GM04504 (cell line): Measurements from ENCODE around the gene CACNA1S.

Experiments used
- DNase-seq: peaks from one replicate; pipeline ENCODE4 v3.0.0-alpha.2; 2012; ENCODE audit warnings: low read depth

The CACNA1S gene

DNA sequence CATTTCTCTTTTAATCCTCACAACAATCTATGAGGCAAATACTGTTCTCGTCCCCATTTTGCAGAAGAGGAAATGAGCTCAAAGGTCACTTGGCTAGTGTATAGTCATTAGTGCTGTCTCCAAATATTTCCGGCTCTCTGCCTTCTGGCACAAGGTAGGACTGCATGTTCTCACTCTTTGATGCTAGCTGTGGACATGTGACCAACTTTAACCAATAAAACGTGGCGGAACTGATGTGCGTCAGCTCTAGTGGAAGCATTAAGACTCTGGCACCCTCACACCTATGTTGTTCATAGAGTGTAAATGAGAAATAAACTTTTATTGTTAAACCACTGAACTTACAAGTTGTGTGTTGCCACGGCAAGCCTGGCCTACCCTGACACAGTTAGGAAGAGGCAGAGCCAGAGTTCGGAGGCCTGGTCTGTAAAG, 83.8 kb downstream of the CACNA1S start:
- DNase-seq: no peak

DNA sequence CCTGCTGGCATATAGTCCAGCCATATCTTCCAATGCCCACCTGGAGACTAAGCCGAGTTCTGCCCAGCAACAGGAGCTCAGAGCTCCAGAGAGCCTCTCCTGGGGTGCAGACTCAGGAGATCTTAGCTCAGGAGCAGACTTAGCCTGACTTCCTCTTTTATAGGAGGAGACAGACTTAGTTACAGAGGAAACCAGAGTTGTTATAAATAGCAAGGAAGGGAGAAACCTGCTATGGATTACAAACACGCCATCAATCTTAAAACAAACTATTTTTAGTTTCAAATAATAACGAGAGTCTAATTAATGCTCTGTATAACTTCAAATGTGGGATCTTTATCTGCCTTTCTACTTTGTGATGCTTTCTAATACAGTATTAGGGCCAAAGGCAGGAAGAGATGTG, 85.4 kb downstream of the CACNA1S start:
- DNase-seq: no peak

DNA sequence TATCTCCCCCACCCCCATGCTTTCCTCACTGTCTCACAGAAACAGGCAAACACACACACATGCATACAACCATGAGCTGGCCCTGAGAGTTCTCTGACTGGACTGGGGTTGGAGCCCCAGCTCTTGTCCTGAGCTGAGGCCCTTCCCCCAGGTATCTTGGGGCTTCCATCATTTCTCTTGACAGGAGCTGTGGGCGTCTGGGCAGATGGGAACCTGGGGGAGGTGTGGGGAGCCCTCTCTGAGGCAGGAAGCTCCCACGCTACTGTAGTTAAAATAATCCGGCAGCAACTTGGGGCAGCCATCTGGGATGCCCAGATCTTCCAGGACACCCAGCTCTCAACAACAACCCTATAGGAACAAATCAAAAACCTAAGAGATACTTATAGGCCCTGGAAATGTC, 86.0 kb downstream of the CACNA1S start:
- DNase-seq: no peak

DNA sequence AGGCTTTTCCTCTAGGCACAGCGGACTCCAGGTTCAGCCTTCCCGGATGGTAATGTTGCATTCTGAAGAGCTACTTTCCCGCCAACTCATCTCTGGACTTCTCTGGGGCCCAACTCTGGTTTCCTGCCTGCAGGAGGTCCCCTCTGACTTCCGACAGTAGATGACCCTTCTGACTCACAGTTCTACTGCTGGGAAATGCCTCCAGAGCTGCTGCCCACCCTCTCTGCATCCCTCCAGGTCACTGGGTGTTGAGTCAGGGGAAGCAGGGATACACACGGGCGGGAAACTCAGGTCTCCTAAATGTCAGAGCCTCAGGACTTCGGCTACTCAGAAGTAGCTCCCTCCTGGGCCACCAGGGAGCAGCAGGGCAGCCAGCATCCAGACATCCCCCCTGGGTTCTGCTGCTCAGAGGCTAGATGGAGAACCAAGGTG, 86.6 kb downstream of the CACNA1S start:
- no peak for DNase-seq

DNA sequence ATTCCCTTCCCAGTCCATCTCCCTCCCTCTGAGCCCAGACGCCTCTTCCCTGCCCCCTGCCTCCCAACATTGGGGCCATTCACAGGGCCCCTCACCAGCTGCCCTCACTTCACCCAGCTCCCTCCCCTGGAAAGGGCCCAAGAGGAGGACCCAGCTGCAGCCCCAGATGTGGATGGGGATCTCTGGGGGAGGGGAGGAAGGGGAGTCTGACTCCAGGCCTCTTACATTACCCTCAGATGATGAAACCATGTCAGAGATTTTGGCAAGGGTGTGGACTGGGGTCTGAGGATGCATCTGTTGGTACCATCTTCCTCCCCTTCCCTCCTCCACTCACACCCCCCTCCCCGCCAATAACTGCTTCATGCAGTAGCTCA, 87.6 kb downstream of the CACNA1S start:
- no peak for DNase-seq

DNA sequence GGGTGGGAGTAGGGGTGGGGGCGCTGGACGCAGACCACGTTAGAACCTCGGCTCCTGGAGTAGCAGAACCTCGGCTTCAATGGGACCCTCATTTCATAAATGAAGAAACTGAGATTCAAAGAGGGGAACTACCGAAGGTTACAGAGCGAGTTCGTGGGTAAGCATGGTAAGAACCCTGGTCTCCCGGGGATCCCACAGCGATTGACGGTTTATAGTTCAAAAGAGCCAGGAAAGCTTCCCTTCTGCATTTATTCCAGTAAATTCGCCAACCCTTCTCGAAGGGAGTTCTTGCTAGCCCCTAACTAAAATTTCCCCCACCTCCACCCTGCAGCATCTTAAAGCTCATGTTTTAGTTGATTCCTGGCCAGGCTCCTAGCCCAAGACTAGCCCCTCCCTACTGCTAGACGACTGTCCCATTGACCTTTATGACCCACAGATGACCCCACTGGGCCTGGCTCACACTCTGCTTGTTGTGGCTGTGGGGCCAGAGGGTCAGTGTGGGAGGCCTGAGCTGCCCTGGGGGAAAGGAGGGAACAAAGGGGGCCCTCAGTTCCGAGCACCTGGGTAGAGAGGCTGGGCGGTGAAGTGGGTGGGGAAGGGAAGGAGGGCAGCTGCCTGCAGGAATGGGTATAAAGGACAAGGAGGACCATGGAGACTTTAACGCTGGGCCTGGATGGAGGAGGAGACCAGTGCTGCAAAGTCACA, 88.2 kb downstream of the CACNA1S start:
- DNase-seq: no peak

DNA sequence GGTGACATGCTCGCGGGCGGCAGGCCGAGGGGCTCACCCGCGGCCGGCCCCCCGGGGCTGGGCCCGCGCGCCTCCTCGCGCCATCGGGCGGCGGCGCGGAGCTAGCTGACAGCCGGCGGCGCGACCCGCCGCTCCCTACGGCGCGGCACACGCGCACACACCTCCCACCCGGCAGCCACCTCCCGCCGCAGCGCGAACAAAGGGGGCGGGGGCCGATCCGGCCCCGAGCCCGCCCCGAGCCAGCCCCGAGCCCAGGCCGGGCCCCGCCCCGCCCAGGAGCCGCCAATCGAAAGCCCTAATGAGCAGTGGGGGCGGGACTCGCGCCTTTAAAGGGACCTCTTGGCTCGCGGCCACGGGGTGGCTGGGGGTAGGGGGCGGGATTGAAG, 88.7 kb downstream of the CACNA1S start, which contains the start of gene KIF21B:
Gene KIF21B, minus strand, starts transcription at position 198 of the 386 bp plus-strand sequence. CDS start 331 bp downstream, outside the sequence.
- DNase-seq: no peak

DNA sequence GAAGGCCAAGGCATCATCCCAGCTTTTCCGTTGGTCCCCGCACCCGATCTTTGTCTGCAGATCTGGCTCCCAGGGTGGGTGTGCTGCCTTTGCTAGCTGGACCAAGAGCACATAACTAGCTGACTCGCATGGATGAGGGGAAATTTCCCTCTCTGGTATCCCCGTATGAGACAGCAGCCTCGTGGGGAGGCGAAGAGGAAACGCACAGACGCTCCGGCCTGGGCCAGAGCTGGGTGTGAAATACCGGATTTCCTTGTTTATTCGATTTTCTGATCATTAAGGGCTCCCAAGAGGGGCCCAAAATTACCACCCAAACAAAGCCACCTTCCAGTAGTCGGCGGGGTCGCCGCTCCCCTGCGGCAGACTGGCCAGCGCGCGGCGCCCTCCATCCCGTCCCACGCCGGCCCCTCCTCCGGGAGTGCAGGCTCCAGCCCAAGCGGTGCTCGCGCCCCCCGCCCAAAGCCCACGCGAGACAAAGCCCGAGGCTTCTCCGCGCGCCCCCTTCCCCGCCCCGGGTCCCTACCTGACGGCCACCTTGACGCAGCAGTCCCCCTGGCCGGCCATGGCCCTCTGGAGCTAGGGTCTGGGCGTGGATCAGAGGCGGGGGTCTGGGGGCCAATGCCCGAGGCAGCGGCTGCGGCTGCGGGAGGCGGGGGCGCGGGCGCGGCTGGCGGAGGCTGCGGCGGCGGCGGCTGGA, 89.3 kb downstream of the CACNA1S start:
- no peak for DNase-seq

DNA sequence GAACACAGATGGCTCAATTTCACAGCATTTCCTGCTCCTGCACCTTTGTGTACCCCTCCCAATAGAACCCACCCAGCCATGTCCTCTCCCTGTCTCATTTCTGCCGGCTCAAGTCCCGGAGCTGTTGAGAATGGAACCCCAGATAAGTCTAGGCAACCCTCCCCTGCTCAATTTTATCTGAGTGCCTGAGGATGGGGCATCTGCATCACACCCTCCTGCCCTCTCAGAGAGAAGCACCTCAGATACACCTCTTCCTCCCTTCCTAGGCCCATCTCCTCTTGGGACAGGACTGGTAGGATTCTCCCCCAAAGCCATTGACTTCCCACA, 89.8 kb downstream of the CACNA1S start:
- no peak for DNase-seq

DNA sequence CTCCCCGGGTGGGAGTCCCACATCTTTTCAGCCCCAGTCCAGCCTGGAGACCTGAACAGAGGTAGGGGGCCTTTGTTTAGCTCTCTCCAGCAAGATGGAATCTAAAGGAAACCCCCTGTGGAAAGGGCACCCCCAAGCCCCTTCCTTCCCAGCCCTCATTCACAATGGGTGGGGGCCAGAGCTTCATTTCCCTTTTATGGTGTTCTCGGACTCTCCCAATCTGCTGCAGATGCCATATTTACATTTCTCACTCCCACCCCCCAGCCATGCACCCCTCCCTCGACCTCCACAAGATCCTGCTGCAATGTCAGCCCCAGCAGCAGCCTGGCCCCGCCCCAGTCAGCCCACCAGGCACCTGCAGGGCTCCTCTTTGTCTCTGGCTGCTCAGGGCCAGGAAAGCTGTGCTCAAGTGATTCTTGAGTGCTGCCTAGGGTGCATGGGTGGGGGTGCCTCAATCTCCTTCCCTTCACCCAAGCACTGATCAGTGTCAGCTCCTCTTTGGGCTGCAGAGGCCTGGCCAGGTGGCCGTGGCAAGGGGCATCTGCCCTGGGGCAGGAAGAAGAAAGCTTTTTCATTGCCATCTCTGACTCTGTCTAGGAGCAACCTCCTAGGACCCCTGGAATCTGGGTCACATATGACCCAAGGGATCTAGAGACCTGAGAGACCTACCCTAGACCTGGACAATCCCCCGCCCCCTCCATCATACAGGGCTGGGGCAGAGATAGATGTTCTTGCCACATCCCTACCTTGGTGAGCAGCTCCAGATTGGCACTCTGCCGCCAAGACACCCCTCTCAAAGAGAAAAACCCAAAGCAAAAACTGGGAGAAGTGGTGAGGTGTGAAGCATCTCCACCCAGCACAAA, 90.4 kb downstream of the CACNA1S start:
- DNase-seq: no peak

DNA sequence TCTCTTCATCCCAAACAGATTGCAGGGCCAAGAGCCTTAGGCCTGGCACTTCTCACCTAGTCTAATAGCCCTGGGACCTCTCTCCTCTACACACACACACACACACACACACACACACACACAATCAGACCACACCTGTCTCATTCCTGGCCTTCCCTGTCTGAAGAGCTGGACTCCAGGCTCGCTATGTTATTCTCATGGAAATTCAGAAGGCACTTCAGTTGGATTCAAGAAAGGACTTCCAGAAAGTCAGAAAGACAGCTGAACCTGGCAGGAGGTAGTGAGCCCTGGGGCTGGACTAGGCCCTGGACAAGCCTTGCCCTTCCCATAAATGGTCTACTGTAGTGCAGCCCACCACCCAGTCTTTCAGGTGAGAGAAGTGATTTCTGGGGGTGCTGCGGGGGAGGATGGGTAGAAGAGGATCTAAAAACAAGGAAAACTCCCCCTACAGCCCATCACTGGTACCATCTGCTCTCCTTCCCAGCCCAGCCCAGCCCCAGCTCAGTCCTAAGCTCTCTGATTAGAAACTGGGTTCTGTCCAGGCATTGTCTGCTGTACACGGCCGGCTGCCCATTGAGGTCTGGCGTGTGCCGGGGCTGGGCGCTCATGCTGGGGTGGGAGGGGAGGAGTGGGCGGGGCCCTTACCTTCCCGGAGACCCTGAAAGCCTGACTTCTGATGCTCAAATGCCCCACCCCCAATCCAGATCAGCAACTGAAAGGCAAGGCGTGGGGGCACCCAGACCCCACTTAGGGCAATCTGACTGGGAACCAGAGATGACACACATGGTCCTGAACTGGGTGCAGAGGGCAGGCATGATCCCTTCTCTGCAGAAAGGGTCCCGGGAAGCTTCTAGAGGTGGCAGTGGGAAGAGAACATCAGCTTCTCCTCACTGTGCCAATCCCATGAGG, 91.3 kb downstream of the CACNA1S start:
- no peak for DNase-seq

DNA sequence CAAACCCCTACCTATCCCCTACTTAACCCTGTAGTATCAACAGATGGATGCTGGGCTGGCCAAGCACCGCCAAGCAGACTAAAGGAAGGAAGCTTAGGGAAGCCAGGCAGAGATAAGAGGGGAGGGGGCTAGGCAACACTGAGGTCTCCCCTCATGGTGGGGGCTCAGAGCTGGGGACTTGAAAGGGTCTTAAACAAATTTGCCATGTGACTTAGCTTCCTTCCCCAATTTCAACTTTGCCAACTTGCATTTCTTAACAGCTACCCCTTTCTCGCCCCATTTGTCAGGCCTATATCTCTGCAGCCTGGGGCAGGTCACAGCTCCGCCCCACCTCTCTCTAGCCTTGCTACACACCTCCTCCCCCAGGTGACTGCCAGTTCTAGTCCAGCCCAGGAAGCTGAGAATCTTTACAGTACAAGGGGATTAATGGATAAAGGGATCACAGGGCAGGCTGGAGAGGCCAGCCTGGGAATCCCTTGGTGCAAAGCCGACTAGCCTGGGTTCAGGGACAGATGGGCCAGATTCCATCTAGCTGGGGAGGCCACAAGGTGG, 92.1 kb downstream of the CACNA1S start:
- no peak for DNase-seq

DNA sequence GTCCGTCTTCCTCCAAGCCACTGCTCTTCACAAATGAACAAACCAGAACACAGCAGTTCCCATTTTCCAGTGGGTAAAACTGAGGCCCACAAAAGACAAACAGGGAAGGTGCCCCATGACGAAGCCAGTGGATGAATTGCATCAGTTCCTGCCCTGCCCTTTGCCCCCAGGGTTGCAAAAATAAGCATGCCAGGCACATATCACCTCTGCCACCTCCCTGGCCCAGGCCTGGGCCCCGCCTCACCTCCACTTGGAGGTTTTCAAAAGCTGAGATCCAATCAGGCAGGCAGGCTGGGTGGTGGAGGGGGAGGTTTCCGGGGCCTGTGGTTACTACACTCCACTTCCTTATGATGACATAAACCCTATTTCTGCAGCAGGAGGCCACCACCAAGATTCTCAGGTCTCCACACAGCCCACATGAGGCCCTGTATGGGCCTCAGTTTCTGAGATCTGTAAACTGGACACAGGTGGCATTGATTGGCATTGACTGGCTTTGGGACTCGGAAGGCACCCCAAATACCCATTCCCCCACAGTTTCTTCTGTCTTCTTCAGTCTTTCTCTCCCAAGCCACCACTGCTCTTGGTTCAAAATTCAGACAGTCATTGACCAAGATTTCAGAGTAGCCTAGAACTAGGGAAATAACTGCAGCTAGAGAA, 92.8 kb downstream of the CACNA1S start:
- no peak for DNase-seq

DNA sequence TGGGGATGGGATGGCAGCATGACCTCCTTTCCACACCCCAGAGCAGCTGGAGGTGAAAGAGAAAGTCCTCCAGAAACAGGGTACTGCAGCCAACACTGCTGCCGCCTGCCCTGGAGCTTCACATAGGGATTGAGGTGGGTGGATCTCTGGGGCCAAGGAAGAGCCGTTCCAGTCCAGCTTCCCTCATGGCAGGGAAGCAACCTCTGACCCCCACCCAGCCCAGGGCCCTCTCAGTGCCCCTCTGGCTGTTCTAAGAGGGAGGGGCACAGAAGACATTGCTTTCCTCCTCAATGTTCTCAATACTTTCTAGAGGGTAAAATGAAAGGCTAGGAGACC, 94.4 kb downstream of the CACNA1S start:
- no peak for DNase-seq

DNA sequence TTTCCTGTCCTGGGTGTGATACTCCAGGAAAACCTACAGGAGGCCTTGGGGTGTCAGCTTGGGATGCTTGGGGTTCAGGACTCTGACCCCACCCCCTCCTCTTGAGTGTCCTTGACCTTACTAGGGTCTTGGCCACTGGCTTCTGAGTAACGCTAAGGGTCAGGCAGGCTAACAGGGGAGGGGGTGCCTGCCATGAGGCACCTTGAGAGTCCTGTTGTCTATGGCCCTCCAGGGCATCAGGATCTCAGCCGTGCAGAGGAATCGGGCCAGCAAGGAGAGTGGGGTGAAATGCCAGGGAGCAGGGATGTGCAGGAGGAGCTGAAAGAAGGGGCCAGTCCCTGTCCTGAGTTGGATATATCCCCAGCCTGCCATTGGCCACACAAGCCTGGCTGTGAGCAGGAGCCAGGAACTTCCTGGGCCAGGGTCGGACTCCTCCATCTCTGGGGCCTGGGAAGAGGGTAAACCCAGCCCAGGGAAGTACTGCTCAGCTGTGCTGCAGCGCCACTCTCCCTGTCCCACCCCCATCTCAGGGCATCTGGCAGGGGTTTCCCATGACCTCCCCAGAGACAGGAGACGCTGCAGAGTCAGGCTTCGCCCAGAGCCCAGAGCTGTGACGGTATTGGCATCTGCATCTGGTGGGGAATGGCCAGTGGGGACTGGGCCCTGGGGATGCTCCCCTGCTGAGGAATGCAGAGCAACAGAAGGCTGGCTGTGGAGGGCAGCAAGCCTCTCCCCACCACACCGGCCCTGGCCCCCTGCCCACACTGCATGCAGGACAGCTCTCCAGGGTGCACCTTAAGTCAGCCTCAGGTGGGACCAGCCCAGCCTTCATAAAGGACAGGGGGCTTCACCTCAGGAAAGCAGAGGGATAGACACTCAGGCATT, 95.0 kb downstream of the CACNA1S start:
- no peak for DNase-seq

DNA sequence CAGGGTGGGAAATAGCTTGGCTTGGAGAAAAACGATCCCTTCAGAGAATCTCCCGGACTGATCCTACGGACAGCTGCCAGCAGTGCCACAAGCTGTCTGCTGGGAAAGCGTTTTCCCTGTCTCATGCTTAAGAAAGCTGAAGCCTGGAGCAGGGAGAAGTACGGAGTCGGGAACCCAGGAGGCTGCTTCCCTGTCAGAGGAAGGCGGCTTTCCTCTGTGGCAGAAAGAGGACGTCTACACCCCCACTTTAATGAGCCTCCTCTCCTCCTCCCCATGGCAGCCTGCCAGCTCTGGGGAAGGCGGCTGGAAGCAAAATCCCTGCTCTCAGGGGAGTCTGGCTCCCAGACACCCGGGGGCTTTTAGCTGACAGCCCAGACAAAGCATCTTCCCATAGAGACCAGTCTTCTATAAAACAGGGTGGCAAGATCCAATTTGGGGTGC, 96.0 kb downstream of the CACNA1S start:
- DNase-seq: no peak

DNA sequence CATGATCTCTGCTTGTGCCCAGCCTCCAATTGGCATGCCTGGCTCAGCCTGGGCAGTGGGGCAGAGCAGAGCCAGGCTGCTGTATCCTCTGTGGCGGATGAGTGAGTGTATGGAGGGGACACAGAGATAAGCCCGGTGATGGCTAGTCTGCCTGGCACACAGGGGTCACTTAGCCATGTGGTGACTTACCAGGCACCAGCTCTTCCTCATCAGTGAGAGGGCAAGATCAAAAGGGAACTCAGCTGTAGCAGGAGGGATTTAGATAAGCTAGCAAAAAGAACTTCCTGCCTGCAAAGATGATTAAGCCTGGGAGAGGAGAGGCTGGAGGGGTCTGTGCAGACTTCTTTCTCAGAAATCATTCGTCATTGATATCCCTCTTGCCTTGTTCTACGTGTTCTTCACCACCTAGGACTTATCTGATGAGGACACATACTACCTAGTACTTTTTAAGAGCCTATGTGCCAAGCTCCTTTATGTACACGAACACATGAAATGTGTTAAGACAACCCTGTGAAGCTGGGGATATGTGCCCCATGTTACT, 96.6 kb downstream of the CACNA1S start:
- no peak for DNase-seq

DNA sequence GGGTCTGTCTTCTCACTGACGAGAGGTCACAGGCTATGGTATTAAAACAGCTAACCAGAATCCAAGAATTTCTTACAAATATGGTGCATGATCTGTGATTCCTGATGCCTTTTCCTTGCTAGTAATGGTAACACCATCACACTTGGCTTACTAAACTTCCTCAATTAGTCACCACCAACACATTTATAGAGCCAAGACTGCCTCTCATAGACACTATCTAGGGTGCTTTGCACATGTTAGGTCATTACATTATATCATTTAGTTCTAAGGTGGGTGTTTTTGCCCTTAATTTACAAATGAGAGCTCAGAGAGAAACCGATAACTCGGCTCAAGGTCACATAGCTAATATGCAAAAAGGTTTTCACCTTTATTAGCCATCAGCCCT, 97.4 kb downstream of the CACNA1S start:
- no peak for DNase-seq

DNA sequence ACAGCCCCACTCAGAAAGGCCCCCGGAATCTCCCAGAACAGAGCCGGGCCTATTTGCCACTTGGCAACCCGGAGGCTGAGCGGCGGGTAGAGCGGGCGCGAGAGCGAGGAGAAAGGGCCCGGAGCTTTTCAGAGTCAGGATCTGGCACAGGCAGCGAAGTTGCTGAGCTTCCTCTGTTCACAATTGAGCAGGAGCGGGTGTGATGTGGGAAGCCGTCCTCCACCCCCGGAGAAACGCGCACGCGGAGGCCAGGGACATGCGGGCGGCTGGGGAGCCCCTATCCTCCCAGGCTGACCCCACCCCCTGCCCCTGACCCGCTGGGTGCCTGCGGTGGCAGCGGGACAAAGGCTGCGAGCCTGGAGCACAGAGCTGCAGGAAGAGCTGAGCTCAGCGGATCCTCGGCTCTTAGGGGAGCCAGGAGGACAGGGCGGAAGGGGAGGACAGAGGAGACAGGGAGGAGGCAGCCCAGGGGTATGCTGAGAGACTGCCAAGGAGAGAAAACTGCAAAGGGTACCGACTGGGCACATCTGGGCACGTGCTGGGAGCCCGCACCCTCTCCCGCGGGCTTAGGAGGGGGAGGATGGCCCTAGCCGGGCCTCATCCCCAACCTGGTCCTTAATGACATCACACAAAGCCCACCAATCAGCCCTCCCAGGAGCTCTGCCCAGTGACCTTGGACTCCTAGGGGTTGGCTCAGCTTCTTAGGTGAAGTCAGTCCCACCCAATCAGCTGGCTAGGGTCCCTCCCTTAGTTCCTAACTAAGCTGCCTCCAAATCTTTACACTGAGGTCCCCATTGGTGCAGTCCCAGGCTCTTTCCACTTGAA, 98.0 kb downstream of the CACNA1S start:
- DNase-seq: no peak
